ENCODE results near the gene PTPRG. TPM values are rescaled to one million over a fixed set of nuclear protein-coding genes. Genes with fewer than 3 reads are reported as not detected.

PTPRG gene
- total RNA-seq, 4 donors from 2014 or later, result 33.5 to 56.6 (median 46.9) TPM

GRCh38 chr3:62236016-62236415, 674.6 kb downstream of the PTPRG start:
- Histone ChIP-seq H3K4me3 (no peak overlapping the region), H3K4me1 (no peaks in the 10 kb centered on the region), H3K36me3 (no peaks in the 10 kb centered on the region), H3K9me3 (no peaks in the 10 kb centered on the region), H3K27ac (no peak overlapping the region), H3K27me3 (no peaks in the 10 kb centered on the region)
- TF ChIP-seq POLR2A (IDR thresholded peaks at IDR 0.05), result no peak
- no peak for DNase-seq

- no peak overlapping the region for H3K27ac ChIP-seq
- H3K36me3 ChIP-seq, result no peaks in the 10 kb centered on the region
- DNase-seq, result no peak
- H3K4me3 ChIP-seq, result no peak overlapping the region
- TF ChIP-seq CTCF (IDR thresholded peaks at IDR 0.05) (no peak), POLR2A (IDR thresholded peaks at IDR 0.05) (no peak)
- no peaks in the 10 kb centered on the region for H3K9me3 ChIP-seq
- no peaks in the 10 kb centered on the region for H3K4me1 ChIP-seq
- H3K27me3 ChIP-seq, result no peaks in the 10 kb centered on the region
These were observed 676.0 kb downstream of the PTPRG start for GRCh38 chr3:62237286-62237948.

GRCh38 chr3:62238003-62238402, 676.6 kb downstream of the PTPRG start:
- Histone ChIP-seq H3K4me1 (no peaks in the 10 kb centered on the region), H3K27me3 (no peaks in the 10 kb centered on the region), H3K9me3 (no peaks in the 10 kb centered on the region), H3K36me3 (no peaks in the 10 kb centered on the region), H3K4me3 (no peak overlapping the region), H3K27ac (no peak overlapping the region)
- TF ChIP-seq POLR2A (IDR thresholded peaks at IDR 0.05) (no peak), CTCF (IDR thresholded peaks at IDR 0.05) (no peak)
- DNase-seq, result no peak

GRCh38 chr3:62238431-62238830, 677.1 kb downstream of the PTPRG start:
- no peaks in the 10 kb centered on the region for H3K36me3 ChIP-seq
- no peak overlapping the region for H3K27ac ChIP-seq
- TF ChIP-seq CTCF (IDR thresholded peaks at IDR 0.05) (no peak), POLR2A (IDR thresholded peaks at IDR 0.05) (no peak)
- H3K4me1 ChIP-seq, result no peaks in the 10 kb centered on the region
- no peaks in the 10 kb centered on the region for H3K27me3 ChIP-seq
- H3K9me3 ChIP-seq, result no peaks in the 10 kb centered on the region
- DNase-seq, result no peak
- H3K4me3 ChIP-seq, result no peak overlapping the region

GRCh38 chr3:62241279-62241678, 679.9 kb downstream of the PTPRG start:
- TF ChIP-seq CTCF (IDR thresholded peaks at IDR 0.05) (no peak), POLR2A (IDR thresholded peaks at IDR 0.05) (no peak)
- H3K27me3 ChIP-seq, result no peaks in the 10 kb centered on the region
- no peak overlapping the region for H3K4me3 ChIP-seq
- no peak overlapping the region for H3K27ac ChIP-seq
- DNase-seq, result no peak
- H3K9me3 ChIP-seq, result no peaks in the 10 kb centered on the region
- no peaks in the 10 kb centered on the region for H3K4me1 ChIP-seq
- H3K36me3 ChIP-seq, result no peaks in the 10 kb centered on the region

- no peaks in the 10 kb centered on the region for H3K9me3 ChIP-seq
- H3K4me3 ChIP-seq, result no peak overlapping the region
- no peak for DNase-seq
- H3K4me1 ChIP-seq, result no peaks in the 10 kb centered on the region
- no peaks in the 10 kb centered on the region for H3K27me3 ChIP-seq
- no peak overlapping the region for H3K27ac ChIP-seq
- no peaks in the 10 kb centered on the region for H3K36me3 ChIP-seq
- TF ChIP-seq POLR2A (IDR thresholded peaks at IDR 0.05), result no peak
- no peak for TF ChIP-seq CTCF (IDR thresholded peaks at IDR 0.05)
These were observed 681.6 kb downstream of the PTPRG start for GRCh38 chr3:62242831-62243509.
